Cardiac septum (tissue), 1 donor: ENCODE measurements around the gene DGCR6. TPM values are rescaled to one million over a fixed set of nuclear protein-coding genes. Genes with fewer than 3 reads are reported as not detected.
"Not testable (repeated sequence)": the region's sequence is repeated elsewhere in the genome, so short reads cannot be mapped to it uniquely, and the experiment has no call there.

ENCODE experiments used
- DNase-seq: peaks from one replicate; pipeline ENCODE4 v3.0.0-alpha.2; 2020; ENCODE audit warnings: low spot score
- intact Hi-C: fragments of 100-400 bp; cut with DNase I; formaldehyde crosslinking; loops from one replicate; pipeline ENCODE4 v1.14.0; 2022
- total RNA-seq: library from RNA; stranded (reverse); fragmentation: NEBNext Ultra II Directional; extraction: Animal tissue kit (Norgen Biotek cat#: 25700); gene quantifications from one replicate; pipeline ENCODE4 v1.2.1, GENCODE V29; 2021
- donor health status: DM: no; HTN: no; CAD: no.

The DGCR6 gene
- total RNA-seq, 1 donor from 2014 or later = 7.6 TPM

DNA sequence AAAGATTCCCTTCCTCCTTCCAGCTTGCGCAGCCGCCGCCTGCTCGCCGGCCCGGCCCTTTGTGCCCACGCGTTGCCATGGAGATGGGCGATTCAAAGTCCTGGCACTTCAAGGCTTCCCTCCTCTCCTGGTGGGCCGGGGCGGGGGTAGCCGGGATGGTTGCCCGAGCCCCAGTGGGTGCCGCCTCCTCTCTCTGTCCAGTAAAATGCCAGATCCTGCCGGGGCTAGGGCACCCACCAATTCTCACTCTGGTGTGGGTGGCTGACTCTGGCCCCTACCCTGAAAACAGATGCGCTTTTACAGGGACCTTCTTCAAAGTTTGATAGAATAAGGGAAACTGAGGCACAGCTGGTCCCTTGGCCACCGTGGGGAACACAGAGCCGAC lies 52.2 kb downstream of the DGCR6 start:
- peak; percentile 66 for DNase-seq

DNA sequence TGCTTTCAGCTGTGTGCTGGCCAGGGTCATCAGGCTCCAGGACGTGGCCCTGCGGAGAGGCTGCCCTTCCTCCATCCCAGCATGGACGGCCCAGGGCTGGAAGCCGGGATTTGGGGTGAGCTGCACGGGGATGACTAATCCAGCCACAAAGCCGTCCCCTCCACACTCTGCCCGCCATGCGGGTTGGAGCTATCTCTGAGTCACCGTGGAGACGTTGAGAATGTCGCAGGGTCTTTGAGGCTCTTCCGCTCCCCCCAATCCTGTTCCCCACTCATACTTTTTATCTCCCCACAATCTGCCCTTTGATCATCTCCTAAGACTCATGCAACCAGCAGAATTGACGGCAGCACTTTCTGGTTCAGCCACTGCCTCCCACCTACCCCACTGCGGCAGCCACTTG lies 52.6 kb downstream of the DGCR6 start:
- peak; percentile 26 for DNase-seq
- intact Hi-C loops = not testable (repeated sequence)

More for the DNA sequence above, 52.2 kb downstream of the DGCR6 start:
- intact Hi-C loops = not testable (repeated sequence)

DNA sequence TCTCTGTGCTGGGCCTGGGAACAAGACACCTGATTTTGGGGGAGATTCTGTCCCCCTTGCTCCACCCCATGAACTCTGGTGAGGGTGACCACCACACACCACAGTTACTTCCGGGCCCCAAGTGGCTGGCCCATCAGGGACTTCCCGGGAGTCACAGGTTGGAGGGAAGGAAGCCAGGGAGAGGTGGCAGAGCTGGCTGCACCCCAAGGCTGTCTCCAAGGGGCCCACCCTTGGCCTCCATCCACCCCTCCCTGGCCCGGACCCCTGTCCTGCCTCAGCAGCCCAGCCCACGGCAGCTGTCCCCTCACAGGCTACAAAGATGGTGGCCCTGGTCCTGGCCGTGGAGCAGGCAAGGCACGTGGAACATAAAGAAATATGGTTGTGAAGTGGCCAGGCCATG lies 53.1 kb downstream of the DGCR6 start:
- intact Hi-C loops = not testable (repeated sequence)
- peak; percentile 24 for DNase-seq

DNA sequence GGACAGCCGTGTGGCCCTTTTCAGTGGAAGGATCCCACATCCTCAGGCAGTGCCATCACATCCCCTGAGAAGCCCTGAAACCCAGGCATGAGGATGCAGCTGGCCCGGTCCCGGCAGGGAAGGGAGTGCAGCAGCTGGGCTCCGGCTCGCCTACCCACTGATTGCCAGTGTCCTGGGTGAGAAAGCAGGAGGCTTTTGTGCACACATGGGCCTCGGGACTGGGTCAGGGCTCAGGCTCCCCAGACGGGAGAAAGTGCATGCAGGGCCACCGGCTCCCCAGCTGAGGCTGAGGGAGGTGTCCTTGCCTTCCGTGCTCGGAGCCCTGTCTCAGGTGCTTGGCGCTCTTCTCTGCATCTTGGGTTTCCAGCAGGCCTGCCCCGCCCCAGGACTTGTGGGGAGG lies 53.6 kb downstream of the DGCR6 start:
- intact Hi-C loops = not testable (repeated sequence)
- peak; percentile 19 for DNase-seq

DNA sequence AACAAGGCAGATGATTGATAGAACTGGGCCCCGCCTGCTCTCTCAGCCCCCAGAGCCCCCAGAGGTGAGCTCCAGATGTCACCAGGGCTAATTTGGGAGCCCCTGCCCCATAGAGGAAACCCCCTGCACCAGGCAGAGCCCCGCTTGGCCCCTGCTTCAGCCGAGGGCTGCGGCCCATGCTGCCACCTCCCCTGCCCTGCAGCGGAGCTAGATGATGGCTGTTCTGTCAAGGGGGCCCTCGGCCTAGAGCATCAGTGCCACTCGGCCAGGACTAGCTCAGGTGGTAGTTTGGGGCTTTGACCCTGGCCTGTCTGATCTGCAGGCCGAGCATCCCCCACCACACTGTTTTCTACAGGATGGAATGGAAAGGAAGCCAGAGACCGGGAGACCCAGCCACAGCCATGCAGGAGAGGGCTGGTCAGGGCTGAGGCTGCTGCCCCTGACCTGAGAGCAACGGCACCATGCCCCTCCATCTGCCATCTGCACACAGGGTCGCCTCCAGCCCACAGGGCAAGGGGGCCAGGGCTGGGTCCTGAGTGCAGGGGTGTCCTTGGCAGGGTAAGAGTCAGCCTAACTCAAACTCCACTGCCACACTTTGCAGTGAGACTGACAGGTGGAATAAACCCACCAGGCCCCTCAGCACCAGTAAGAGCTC lies 54.2 kb downstream of the DGCR6 start:
- intact Hi-C loops = not testable (repeated sequence)

DNA sequence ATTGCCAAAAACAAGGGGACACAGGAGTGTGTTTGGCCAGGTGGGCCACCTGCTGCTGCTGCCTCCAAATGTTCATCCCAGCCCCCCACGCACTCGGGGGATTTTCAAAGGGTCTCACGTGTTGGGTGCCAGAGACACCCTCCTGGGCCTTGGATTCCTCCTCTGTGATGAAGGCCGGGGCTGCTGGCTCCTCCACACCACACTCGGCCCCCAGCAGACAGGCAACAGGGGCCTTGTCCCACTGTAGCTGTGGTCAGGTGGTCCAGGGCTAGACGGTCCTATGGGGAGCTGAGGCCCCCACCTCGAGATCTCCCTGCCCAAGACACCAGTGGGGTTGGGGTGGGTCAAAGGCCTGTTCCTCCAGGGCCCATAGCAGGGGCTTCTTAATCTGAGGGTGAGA lies 55.1 kb downstream of the DGCR6 start:
- DNase-seq = peak; percentile 62
- intact Hi-C loops = not testable (repeated sequence)

More for the DNA sequence above, 54.2 kb downstream of the DGCR6 start:
- DNase-seq = peak; percentile 26

Other genes with a start within 250 kb of the DGCR6 start
- gene PRODH, start 30.0 kb downstream of the DGCR6 start, total RNA-seq = 3.0 TPM
- gene DGCR2, start 216.1 kb downstream of the DGCR6 start, total RNA-seq = 35.2 TPM
- not detected for gene TSSK2, start 225.0 kb downstream of the DGCR6 start, total RNA-seq
- gene ESS2, start 238.3 kb downstream of the DGCR6 start, total RNA-seq = 11.0 TPM
- not detected for gene GSC2, start 244.0 kb downstream of the DGCR6 start, total RNA-seq